Neural cell (in vitro differentiated cells): ENCODE measurements around the gene KLK6.

Source experiments
- EP300 ChIP-seq: fragments of 450-650 bp; conservative IDR thresholded peaks from 2 replicates; pipeline ENCODE4 v1.6.1; 2014; ENCODE audit warnings: antibody characterized with exemption, mild to moderate bottlenecking, moderate library complexity; ENCODE audit not compliant: poor library complexity, severe bottlenecking
- MXI1 ChIP-seq: fragments of 450-650 bp; conservative IDR thresholded peaks from 2 replicates; pipeline ENCODE4 v1.6.1; 2014; ENCODE audit warnings: antibody characterized with exemption, mild to moderate bottlenecking; ENCODE audit not compliant: poor library complexity, severe bottlenecking
- POLR2AphosphoS5 ChIP-seq: IDR thresholded peaks from 2 replicates; pipeline ENCODE4 v1.6.1; 2012
- TAF1 ChIP-seq: IDR thresholded peaks from 2 replicates; pipeline ENCODE4 v1.6.1; 2012; ENCODE audit warnings: low read depth
- TF ChIP-seq, protein P1 (sequence below): fragments of 450-650 bp; IDR thresholded peaks from 2 replicates; pipeline ENCODE4 v1.5.1; 2014; ENCODE audit warnings: antibody characterized with exemption, mild to moderate bottlenecking, moderate library complexity; ENCODE audit not compliant: poor library complexity, severe bottlenecking

DNA sequence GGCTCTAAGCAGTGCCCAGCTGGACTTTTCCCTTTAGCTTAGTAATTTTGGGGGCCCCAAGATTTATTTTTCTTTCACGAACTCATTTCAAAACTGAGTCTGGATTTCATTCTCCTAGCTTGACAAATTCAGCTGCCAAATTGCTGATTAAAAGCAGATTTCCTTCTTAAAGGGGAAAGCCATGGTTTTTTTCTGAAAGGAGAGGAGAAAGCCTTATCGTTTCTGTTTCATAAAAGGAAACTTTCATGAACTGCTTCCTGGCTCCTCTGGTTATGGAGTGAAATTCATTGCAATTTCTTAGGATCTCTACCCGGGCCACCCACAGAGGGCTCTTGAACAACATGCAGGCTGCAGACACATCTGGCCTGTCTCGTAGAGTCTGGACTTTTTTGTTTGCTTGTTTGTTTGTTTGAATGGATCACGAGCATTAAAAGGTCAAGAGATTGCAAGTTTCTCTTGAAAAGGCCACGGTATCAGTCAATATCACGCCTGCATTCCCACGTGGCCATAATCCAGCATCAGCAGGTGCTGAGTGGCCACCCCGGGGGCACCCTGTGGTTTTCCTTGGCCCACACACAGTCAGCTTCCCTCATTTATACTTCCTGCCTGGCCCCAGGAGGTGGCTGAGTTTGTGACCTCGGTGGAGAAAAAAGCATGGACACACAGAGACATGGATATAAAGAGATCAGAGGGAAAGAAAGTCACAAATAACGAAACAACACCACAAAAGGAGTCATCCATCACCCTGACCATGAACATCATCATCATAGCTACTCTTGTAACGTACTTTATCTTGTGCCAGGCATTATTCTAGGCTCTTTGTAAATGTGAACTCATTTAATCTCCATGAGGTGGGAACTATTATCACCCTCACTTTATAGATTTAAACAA, 47.7 kb downstream of the KLK6 start:
- TF ChIP-seq EP300 (no peak), MXI1 (no peak), TAF1 (no peak), POLR2AphosphoS5 (no peak)
- TF ChIP-seq, protein P1, sequence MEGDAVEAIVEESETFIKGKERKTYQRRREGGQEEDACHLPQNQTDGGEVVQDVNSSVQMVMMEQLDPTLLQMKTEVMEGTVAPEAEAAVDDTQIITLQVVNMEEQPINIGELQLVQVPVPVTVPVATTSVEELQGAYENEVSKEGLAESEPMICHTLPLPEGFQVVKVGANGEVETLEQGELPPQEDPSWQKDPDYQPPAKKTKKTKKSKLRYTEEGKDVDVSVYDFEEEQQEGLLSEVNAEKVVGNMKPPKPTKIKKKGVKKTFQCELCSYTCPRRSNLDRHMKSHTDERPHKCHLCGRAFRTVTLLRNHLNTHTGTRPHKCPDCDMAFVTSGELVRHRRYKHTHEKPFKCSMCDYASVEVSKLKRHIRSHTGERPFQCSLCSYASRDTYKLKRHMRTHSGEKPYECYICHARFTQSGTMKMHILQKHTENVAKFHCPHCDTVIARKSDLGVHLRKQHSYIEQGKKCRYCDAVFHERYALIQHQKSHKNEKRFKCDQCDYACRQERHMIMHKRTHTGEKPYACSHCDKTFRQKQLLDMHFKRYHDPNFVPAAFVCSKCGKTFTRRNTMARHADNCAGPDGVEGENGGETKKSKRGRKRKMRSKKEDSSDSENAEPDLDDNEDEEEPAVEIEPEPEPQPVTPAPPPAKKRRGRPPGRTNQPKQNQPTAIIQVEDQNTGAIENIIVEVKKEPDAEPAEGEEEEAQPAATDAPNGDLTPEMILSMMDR = no peak
